GM15510 (cell line): ENCODE results near the gene HAO2.

Experiments
- POLR2A ChIP-seq: IDR thresholded peaks from 3 replicates; pipeline ENCODE4 v1.6.1; 2011; ENCODE audit warnings: borderline replicate concordance; ENCODE audit not compliant: insufficient read length; ENCODE audit errors: extremely low read depth

The HAO2 gene

GRCh38 chr1:119333163-119333896 lies 35.3 kb upstream of the HAO2 start:
- no peak for TF ChIP-seq POLR2A

- TF ChIP-seq POLR2A: no peak
Observed at GRCh38 chr1:119336848-119337247, 31.7 kb upstream of the HAO2 start.

DNA sequence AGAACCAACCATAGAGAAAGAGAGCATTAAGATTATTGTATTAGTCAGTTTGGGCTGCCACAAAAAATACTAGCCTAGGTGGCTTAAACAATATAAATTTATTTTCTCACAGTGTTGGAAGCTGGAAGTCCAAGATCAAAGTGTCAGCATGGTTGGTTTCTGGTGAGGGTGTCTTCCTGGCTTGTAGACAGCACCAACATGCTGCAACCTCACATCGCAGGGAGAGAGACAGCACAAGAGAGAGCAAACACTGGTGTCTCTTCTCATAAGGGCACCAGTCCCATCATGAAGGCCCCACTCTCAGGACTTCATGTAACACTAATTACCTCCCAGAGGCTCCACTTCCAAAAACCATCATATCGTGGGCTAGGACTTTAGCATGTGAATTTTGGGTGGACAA lies 30.6 kb upstream of the HAO2 start:
- TF ChIP-seq POLR2A: no peak

GRCh38 chr1:119338757-119339156 lies 29.8 kb upstream of the HAO2 start:
- no peak for TF ChIP-seq POLR2A

DNA sequence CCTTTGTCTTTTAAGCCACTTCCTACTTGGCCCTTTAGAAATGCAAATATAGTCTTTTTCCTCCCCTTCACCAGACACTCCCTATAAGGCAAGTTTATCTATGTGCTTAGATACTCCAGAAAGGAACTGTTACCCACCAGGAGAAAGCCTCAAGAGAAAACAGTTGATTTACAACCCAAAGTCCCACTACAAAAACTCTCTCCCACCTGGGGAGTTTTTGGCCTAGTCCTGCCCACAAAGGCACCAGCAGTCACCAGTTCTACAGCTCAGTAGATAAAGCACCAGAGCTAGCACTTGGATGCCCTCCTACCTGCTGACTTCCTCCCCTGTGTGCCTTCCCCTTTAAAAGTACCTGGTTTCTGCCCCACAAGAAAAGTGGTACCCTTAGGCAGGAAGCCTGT lies 27.7 kb upstream of the HAO2 start:
- no peak for TF ChIP-seq POLR2A

DNA sequence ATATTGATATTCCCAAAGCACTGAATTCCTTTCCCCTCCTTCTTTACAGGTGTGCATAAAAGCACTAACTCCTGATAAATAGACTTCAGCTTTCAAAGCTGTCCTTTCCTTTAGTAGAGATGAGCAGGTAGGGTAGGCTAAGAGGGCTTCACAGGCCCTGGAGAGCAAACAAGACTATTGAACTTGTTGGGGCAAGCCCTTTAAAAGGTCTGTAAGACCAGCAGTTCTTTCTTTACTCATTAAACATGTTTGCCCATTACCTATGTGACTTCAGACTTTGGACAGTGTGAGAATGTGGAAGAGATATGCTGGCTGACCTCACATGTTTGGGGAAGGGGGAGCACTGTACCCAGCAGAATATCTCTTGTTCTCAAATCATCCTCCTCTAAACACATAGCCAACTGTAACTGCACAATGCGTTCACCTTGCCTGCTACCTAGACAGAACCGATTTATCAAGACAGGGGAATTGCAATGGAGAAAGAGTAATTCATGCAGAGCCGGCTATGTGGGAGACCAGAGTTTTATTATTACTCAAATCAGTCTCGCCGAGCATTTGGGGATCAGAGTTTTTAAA lies 27.1 kb upstream of the HAO2 start:
- TF ChIP-seq POLR2A: no peak

- no peak for TF ChIP-seq POLR2A
Observed at GRCh38 chr1:119345398-119345797, 23.2 kb upstream of the HAO2 start.

- no peak for TF ChIP-seq POLR2A
Observed at GRCh38 chr1:119347858-119348257, 20.7 kb upstream of the HAO2 start.

- TF ChIP-seq POLR2A: no peak
Observed at GRCh38 chr1:119348941-119349340, 19.6 kb upstream of the HAO2 start.

GRCh38 chr1:119351997-119352396 lies 16.6 kb upstream of the HAO2 start:
- no peak for TF ChIP-seq POLR2A

DNA sequence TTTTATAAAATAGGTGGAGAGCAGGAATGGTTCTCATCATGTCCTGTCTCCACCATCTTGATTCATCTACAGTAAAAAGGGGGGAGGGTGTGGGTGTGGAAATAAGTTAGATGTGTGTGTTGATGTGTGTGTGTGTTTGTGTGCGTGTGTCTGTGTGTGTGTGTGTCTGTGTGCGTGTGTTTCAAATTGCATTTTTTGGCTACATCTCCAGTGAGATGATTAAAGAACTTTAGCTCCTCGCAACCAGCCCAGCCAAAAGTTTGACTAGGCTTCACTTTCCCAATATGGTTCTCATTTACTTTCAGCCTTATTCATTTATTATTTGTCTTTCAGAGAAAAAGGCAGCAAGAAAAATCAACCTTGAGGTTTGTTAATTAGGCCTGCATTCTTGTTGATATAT lies 14.7 kb upstream of the HAO2 start:
- no peak for TF ChIP-seq POLR2A

DNA sequence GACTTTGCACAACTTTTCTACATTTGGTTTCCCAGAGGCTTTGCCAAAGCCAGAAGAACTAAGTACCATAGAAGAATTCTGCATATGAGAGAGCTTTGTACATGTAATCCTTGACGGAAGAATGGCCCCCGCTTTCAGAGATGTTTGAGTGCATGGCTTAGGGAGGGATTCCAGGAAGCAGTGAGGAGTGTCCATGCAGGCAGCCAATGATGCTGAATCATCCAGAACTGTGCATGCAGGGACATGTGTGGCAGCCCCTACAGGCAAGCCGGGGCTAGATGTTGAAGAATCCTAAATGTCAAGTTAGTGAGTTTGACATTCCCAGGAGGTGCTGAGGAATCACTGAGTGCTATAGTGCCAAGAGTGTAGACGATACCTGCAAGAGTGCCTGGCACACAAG lies 9.9 kb upstream of the HAO2 start:
- TF ChIP-seq POLR2A: no peak

DNA sequence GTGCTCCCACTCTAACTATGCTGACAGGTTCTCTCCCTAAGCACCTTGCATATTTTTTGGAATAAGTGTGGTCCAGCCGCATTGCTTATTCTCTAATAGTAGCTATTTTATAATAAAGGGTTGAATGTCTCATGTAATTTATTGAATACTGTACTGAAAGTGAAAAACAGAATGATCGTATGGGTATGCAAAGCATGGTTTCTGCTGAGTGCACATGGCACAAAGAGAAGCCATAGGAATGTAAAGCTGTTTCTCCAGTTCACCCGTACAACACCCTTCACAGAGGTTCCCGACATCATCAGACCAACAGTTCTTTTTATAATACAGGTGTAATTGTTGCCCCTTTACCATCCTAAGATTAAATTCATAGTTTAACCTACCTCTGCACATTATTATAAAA lies 8.9 kb upstream of the HAO2 start:
- TF ChIP-seq POLR2A: no peak

- no peak for TF ChIP-seq POLR2A
Observed at GRCh38 chr1:119361205-119361604, 7.4 kb upstream of the HAO2 start.

DNA sequence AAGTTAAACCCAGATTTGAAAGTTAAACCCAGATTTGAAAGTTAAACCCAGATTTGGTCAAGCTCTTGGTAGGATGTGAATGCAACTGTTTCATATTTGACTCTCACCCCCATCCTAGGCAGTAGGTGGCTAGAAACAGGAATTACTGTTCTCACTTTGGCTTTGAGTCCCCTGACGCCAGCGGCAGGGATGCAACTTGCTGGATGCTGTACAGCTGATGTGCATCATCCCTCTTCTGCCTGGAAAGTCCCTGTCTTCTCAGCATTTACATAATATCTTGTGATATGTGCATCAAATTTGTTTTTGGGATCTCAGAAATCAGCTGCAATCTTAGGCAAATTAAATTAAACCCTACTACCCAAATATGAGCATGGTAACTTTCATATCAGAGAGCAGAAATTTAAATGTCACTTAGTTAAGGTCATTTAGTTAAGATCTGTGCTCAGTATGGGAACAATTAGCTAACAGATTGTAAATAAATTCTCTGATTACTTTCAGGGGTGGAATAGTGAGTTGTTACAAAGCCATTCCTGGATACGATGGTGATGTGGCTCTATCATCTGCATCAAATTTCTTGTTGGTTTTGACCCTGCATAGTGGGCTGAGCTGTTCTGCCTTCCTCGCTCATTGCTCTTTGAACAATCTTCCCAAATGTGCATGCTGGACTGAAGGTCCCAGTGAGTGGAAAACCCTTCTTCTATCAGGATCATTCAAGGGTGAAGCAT lies 6.8 kb upstream of the HAO2 start:
- TF ChIP-seq POLR2A: no peak

DNA sequence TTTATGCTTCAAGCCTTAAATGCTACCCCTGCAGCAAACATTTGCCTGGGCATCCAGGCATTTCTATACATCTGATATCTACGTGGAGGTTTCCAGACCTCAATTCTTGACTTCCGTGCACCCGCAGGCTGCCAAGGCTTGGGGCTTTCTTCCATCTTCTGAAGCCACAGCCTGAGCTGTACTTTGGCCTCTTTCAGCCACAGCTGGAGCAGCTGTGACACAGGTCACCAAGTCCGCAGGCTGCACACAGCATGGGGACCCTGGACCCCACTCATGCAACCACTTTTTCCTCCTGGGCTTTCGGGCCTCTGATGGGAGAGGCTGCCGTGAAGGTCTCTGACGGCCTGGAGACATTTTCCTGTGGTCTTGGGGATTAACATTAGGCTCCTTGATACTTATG lies 5.4 kb upstream of the HAO2 start:
- no peak for TF ChIP-seq POLR2A
